ENCODE measurements around the gene DNAJC12. TPM values are rescaled to one million over a fixed set of nuclear protein-coding genes. Genes with fewer than 3 reads are reported as not detected.

The DNAJC12 gene
- polyA plus RNA-seq, 2 of the 4 experiments (the other 2 are of a cell fraction), result 19.1 to 80.0 TPM

GRCh38 chr10:67818323-67818722 is 19.7 kb downstream of the DNAJC12 start (continued):
- no peak for TF ChIP-seq ZNF302 (CRISPR knock-in tag; IDR thresholded peaks at IDR 0.05)
- TF ChIP-seq RARB (CRISPR knock-in tag; IDR thresholded peaks at IDR 0.05), result no peak
- TF ChIP-seq FOXS1 (CRISPR knock-in tag; IDR thresholded peaks at IDR 0.05), result no peak
- no peak for TF ChIP-seq RFX5 (IDR thresholded peaks at IDR 0.05)
- TF ChIP-seq JUN (IDR thresholded peaks at IDR 0.05), result peak; percentile 92 to 96
- TF ChIP-seq HES2 (IDR thresholded peaks at IDR 0.05), result no peak
- TF ChIP-seq ELK1 (IDR thresholded peaks at IDR 0.05; ENCODE audit: low read depth, low read length), result no peak
- TF ChIP-seq HOXA7 (CRISPR knock-in tag; IDR thresholded peaks at IDR 0.05), result no peak
- TF ChIP-seq TP53 (CRISPR knock-in tag; IDR thresholded peaks at IDR 0.05), result no peak
- TF ChIP-seq CHD2 (IDR thresholded peaks at IDR 0.05; ENCODE audit: low read length, partially characterized antibody), result no peak
- no peak for TF ChIP-seq HEYL (CRISPR knock-in tag; IDR thresholded peaks at IDR 0.05)
- no peak for TF ChIP-seq USF2 (IDR thresholded peaks at IDR 0.05)
- no peak for TF ChIP-seq REST (IDR thresholded peaks at IDR 0.05)
- no peak for TF ChIP-seq RNF2 (IDR thresholded peaks at IDR 0.05; ENCODE audit: borderline replicate concordance, low read depth)
- no peak for TF ChIP-seq CBX8 (IDR thresholded peaks at IDR 0.05)
- TF ChIP-seq CTCF (IDR thresholded peaks at IDR 0.05), result no peak
- TF ChIP-seq NR3C1 (IDR thresholded peaks at IDR 0.05), result no peak

- Histone ChIP-seq H3K4me2 (peak overlapping the region; percentile 82), H3K27ac (peak overlapping the region; percentile 95 to 97), H3K4me1 (peaks cover 66% of the 10 kb centered on the region), H3K4me3 (no peak overlapping the region), H3K9me3 (no peaks in the 10 kb centered on the region)
- ATAC-seq (no peak), FAIRE-seq (no peak), DNase-seq (ENCODE audit: low read depth in 1 of 2, low spot score in 1 of 2) (no peak)
- 50% methylated on average over 4 of the region's 4 CpGs for WGBS (ENCODE audit: missing lambda C conversion rate)
- ChIA-PET POLR2A (interaction anchor here (1.2 kb wide), 1 partner anchor 20 kb away, joined by 4 read pairs; no protein-coding TSS in a partner anchor), CTCF (interaction anchor here (0.9 to 1.8 kb wide), 3 partner anchors 19 to 37 kb away, joined by 3 to 8 read pairs (median 3); no protein-coding TSS in a partner anchor)
- TF ChIP-seq ZNF302 (CRISPR knock-in tag; IDR thresholded peaks at IDR 0.05), result no peak
- no peak for TF ChIP-seq REST (IDR thresholded peaks at IDR 0.05)
- no peak for TF ChIP-seq ELK1 (IDR thresholded peaks at IDR 0.05; ENCODE audit: low read depth, low read length)
- TF ChIP-seq ATOH8 (CRISPR knock-in tag; IDR thresholded peaks at IDR 0.05; ENCODE audit: low read depth), result no peak
- TF ChIP-seq TFCP2L1 (CRISPR knock-in tag; IDR thresholded peaks at IDR 0.05), result no peak
- TF ChIP-seq HOXB13 (CRISPR knock-in tag; IDR thresholded peaks at IDR 0.05; ENCODE audit: low read depth), result 0 out of 2 replicates have a peak, but pooled peaks have one; percentile 5
Measured at GRCh38 chr10:67816719-67817118, 21.3 kb downstream of the DNAJC12 start.

Data from A549 (cell line).